Anterior cingulate cortex (tissue), 58 donors: ENCODE measurements around the gene SLK.

ENCODE experiments used
- DNase-seq, 58 donors: peaks; one replicate each; lab custom pipeline; 2025; lab: John Stamatoyannopoulos, UW

Gene SLK

DNA sequence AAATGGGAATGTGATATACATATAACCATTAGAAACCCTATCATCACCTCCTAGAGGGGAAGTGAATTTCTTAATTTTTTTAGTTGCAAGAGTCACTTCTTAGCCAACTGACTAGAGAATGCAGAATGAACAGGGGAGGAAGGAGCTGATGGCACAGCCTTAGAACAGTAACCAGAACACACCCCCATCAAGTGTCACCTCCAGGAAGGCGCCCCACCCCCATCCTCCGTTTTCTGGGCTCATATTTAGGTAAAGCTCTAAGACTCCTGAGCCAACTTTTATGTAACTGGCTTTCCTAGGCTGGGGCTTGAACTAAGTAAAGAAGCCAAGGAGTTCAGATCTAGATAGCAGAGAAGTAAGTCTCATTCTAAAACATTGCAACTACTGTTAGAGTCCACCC, 64.7 kb downstream of the SLK start:
- no peak for DNase-seq

DNA sequence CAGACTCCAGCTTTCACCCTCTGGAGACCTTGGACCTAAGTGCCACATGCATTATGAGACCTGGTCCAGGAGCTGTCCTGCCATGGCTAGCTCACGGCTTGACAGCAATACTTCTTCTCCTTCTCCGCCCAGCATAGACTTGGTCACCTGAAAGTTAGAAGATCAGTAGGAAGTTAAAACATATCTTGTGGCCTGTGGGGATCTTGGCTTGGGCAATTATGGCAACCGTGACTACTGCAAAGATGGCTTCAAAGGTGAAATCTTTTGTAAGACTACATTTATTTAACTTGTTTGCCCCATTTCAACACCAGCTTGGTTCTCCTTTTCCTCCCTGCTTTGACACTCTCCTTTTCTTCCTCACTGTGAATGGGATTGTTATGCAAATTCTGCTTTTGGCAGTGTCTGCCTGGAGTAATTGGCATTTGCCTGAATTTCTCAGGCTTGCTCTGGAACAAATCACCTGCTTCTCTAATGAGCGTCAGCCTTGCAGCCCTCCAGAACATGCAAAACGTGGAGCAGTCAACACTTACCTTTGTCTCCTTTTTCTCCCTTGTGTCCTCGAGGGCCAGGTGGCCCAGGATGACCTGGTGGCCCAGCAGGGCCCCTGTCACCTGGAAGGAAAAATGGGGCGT, 65.3 kb downstream of the SLK start:
- peak in 10 of 58 donors; percentile 17 to 43 (median 28) for DNase-seq

DNA sequence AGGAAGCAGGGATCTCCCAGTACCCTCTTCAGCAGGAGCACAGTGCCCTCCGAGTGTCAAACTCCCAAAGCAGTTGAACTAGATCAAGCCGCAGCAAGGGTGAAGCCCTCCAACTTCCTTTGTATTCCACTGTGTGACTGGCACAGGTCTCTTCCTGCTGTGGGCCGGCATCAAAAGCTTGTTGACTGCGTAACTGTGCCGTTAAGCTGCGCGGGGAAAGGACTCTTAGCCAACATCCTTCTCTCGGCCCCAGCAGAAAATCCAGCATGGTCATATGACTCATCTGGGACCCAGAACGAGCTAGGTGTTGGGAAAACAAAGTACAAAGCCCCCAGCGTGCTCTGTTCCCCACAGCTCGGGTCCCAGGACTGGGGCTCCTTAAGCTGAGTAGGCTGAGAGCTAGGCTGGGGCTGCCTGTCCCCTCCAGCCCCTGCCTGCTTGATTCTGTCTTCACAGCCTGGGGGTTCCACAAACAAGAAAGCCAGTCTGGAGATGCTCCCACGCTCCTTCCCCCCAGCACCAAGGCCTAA, 66.5 kb downstream of the SLK start:
- peak in 8 of 58 donors; percentile 7 to 52 (median 42) for DNase-seq

DNA sequence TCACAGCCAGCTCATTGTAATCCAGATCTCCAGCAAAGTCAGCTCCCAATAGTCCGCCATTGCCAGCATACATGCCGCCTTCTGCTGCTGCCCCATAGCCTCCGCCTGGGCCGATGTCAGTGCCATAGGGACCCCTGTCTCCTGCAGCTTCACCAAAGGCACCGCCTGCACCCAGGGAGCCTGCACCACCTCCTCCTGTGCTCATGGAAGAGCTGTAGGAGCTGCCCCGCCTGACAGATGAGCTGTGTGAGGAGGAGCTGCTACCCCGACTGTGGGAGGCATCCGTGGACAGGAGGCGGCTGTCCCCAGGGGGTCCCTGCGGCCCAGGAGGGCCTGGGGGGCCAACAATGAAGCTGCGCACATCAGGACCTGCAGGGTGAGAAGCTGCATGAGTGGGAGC, 67.0 kb downstream of the SLK start:
- DNase-seq, result peak in 1 of 58 donors; percentile 18

DNA sequence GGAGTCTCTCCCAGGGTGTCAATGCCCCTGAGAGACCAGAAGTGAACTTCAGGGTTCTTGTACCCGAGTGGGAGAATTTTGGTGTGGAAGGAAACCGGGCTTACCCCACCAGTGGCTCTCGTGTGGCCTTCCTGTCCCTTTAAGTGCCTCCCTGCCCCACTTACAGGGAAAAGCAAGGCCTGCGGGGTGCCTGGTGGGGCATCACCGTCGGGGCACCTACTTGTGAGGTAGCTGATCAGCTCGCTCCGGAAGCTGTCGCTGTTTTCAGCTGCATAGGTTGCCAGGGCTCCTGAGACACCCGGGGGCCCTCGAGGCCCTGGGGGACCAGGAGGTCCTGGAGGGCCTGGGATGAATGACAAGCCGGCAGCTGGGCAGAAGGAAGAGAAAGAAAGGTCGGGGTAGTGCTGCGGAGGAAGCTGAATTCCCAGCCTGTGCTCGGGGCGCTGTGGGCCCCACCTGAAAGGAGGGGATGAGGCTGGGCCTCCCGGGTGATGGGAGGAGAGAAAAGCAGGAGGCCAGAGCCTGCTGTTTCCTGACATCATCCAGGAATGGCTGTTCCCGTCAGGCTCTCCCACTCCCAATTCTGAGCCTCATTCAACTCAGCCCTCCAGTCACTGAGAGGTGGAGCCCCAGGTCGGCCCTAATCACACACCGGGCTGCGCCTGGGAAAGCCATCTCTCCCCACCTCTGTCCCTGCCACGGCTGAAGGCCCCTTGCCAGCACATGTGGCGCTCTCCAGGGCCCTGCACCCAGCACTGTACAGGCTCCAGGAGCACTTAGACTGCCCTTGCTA, 67.7 kb downstream of the SLK start:
- no peak for DNase-seq

DNA sequence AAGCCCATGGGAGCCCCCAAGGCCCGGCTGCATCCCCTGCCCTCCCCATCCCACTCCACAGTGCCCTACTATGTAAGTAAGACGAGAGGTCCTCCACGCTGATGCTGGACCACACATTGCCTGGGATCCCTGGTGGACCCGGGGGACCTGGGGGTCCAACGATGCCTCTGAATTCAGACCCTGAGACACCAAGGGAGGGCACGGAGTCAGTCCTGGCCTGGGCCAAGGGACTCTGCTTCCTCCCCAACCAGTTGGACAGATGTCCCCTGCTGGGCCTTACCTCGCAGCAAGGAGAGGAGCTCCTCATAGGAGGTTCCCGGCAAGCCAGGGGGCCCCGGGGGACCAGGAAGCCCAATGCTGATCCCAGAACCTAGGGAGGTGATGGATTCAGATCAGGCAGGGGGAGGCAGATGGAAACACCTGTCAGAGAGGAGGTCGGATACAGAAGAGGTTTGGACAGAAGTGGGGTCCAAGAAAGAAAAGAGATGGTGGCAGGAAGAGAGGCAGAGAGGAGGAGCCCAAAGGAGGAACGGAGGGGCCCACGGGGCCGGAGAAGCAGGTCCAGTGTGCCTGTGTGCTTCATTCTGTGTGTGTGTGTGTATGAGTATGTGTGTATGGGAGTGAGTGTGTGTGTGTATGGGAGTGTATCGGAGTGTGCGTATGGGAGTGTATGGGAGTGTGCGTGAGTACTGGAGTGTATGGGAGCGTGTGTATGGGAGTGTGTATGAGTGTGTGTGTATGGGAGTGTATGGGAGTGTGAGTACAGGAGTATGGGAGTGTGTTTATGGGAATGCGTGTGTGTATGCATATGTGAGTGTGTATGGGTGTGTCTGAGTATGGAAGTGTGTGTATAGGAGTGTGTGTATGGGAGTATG, 68.5 kb downstream of the SLK start:
- DNase-seq, result no peak

DNA sequence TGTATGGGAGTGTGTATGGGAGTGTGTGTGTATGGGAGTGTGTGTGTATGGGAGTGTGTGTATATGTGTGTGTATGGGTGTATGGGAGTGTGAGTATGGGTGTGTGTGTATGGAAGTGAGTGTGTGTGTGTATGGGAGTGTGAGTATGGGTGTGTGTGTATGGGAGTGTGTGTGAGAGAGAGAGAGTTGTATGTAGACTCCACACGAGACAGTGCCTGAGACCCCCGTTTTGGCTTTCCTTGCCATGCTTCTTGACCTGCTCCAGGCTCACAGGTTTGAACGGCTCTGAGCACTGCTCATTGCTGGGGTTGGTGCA, 69.1 kb downstream of the SLK start:
- no peak for DNase-seq

DNA sequence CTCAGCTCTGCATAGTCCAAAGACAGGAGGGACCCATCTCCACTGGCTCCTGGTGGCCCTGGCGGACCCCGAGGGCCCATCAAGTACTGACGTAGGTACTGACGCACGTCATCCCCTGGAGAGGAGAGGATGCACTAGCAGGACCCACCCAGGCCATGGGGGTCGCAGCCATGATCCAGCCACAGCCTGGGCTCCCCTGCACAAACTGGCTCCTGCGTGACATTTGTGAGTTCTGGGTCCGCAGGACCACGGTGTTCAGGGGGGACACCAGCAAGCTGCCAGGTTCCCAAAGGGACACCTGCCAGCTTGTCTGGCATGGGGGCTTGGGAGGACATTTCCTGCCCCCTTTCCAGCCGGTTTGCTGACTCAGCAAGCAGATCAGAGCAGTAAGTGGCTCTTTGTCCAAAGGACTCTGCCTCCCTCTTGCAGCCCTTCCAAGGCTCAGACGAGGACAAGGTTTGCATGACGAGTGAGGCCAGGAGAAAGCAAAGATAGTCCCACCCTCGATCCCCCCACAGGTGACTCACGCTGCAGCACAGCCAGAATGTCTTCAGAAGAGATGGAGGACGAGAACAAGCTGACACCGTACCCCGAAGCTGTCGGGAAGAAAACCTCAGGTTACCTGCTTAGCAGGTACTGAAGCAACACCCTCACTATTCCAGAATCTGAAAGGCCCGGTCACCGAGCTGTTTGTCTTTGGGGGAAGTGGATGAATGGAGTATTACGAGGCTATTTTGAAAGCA, 69.7 kb downstream of the SLK start:
- DNase-seq, result no peak

DNA sequence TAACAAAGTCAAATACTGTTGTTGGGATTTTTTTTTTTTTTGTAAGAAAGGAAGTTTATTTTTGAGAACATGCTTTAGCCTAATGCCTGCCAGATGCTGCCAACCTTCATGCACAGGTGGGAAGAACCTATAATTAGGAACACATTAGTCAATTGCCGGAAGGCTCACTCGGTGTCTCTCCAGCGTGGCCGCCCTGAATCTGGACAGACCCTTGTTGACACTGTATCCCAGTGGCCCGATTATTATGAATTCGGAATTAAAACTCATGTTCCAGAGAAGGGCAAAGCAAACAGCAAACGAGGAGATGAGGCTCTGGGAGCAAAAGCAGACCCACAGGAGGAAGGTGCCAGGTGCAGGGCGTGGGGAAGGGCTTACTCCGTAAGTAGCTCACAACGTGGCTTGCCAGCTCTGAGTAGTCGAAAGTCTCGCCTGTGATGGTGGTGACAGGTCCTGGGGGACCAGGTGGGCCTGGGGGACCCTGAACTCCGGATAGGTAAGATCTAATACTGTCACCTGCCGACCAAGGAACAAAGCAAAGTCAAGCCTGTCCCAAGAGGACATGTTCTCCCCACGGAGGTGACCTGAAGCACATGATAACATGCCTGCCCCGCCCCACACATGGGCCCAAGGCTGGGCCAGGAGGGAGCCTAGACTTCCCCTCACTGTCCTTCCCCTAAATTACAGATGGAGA, 70.5 kb downstream of the SLK start:
- no peak for DNase-seq

DNA sequence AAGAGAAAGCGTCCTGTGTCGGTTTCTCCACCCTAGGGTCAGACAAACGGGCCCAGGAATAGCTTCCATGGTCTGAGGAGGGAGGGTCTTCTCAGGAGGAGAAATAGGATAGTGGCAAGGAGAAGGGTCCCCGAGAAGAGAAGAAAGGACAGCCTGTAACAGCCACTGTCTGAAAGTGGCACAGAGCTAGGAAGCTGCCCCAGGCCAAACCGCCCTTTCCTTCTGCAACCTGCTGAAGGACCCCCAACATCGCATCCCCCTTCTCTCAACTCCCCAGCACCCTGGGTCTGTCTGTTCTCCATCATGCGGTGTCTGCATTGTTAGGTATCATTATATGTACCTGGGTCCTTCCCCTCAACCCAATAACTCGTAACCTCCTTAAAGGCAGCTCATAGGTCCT, 71.6 kb downstream of the SLK start:
- no peak for DNase-seq

DNA sequence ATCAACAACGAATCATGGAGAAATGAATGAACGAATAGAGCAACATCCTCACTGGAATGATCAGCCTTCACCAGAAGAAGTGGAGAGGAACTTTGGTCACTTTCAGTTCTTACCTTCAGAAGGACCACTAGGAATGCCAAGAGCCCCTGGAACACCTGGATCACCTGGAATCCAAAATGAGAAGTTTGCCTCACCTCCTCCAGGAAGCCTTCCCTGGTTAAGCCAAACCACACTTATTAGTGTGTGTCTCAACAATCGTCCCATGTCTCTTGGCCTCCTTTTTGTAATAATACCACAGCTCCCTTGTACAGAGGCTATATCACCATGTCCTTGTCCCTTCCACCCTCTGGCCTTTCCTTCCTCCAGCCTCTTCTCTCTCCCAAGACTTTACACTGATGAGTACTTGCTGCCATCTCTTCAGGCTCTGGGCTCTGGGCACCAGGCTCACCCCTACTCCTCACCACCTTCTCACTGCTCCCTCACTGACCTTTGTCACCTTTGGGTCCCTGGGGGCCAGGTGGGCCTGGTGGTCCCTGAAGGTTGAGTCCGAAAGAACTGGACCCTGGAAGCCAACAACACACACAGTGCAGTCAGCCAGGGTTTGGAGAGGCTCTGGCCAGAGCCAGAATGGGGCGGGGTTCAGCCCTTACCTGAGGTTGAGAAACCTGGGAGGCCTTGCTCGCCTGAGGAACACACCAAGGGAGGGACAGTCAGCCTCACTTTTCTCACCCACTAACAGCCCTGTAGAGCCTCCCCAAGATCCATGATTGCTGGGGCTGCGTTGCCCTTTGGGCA, 72.2 kb downstream of the SLK start:
- no peak for DNase-seq

DNA sequence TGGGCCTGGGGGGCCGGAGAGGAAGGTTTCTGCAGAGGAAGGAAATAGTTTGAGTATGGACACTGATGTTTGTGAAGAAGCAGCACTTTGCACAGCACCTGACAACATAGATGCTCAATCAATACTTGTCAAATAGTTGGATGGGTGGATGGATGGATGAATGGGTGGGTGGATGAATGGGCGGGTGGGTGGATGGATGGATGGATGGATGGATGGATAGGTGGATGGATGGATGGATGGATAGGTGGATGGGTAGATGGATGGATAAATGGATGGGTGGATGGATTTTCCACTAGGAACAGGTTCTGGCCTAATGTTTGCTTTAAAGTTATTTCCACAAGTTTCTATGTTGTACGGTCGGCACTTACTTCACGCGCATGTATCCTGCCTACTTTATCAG, 73.4 kb downstream of the SLK start:
- DNase-seq, result no peak

DNA sequence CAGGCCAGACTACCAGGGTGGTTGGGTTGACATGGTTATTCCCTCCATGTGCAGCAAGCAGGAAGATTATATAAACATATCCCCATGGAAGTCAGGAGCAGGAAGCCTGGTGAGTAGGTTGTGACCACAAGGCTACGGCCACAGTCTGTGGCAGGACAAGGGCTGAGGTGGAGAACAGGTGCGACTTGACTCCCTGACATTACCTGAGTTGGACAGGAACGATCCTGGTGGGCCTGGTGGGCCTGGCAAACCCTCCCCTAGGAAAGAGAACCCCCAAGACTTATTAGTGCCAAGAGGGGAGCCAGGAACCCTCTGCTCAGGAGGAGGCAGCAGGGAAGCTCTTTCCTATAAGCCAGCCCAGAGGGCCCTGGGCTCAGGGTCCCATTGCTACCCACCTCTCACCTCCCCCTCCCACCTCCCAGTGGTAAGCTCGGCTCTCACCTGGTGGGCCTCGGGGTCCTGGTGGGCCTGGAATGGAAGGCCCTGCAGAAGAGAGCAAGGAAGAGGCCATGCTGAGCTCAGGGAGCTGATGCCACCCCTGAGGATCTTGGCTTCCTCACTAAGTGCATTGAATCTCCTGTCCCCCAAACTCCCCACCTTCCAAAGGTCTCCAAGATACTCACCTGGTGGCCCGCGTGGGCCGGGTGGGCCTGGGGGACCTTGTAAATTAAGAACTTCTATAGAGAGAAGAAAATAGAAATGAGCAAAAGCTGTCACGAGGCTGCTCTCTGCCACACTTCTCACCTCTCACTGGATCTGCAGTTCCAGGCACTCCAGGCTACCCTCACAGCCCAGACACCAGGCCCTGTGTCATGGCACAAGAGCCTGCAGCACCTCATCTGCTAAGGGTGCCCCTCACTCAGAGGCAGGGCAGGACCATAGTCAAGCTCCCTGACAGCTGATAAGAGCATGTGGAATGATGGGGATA, 74.2 kb downstream of the SLK start:
- DNase-seq, result no peak

DNA sequence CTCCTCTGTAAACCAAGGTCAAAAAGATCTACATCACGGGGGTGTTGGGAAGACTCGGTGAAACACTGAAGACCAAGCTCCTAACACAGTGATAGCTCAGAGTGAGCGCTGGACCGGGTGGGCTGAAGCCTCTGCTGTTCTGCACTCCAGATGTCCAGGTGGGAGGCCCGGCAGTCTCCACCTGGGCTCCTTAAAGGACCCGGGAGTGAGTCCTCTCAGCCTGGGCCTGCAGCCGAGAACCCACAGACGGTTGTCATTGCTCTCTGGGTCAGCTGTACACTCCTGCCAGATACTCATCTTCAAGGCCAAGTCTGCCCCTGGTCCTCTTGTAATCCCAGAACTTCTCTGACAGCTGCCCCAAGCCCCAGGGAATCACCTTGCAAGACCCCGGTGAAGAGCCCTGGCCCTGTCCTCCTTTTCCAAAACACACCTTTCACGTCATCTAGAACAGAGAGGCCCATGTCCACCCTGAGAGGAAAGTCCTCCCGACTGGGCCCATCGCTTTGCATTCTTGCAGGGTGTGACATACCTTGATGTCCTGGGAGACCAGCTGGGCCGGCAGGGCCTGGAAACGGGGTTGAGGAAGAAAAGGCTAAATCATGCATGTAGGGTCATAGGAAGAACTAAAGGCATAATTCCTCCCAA, 75.1 kb downstream of the SLK start:
- DNase-seq, result no peak

DNA sequence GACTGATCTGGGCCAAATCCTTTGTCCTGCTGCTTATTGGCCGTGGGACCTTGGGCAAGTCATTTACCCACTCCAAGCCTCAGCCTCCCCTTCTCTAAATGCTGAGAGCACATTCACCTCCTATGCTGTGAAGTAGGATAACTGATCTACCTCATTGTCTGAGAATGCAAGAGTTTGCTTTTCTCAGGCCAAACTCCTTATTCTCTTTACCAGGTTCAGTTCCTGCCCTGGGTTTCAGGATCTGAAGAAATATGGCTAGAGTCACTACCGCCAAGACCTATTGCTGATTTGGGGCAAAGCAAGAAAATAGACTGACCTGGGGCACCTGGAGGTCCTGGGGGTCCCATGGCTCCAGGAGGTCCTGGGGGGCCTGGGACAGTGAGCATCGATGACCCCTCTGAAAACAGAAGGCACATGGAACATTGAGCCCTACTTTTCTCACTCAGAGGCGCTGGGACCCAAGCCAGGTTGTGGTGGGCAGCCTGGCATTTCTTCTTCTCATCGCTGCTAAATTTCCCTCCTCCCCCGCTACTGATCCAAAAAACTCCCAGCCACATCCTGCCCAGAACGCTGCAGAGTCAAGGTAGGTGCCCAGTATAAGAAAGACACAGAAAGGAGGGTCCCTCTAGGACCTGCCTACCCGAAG, 76.4 kb downstream of the SLK start:
- no peak for DNase-seq

DNA sequence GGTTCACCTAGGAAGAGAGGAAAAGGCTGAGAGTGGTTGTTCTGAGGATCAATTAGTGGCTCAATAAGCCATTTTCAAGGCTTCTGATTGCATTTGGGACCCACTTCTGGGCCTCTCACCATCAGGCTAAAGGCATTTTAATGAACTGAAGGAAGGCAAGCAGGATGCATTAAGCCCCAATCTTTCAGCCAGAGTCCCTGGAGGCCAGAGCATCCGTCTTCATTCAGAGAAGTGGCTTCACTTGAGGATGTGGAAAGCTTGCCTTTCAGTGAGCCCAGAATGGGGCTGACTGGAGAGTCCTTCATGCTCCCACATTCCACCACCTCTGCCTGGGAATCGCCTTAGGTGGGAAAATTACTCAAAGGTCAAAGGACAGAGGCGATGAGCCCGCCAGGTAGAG, 76.9 kb downstream of the SLK start:
- no peak for DNase-seq
